ENCODE data around the gene CSE1L. TPM values are rescaled to one million over a fixed set of nuclear protein-coding genes. Genes with fewer than 3 reads are reported as not detected.

CSE1L gene
- total RNA-seq, 1 experiment from 2014 or later, result 246 TPM

DNA sequence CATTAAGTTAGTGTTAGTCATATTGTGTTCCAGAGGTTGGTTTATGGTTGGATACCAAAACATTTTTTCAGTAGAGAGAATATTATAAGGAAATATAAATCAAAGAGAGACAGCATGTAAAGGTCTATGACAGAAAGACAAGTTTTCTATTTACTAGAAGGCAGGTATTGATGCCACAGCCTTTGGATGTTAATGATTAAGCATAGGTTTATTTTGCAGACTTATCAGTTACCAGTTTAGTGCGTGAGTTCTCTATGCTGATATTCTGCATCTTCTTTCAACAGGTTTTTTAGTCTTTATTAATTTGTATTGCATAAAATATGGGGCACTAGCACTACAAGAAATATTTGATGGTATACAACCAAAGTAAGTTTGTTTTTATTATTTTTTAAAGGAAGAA lies 45.6 kb downstream of the CSE1L start:
- Histone ChIP-seq H3K4me1 (ENCODE audit: insufficient read depth, low read length) (no peaks in the 10 kb centered on the region), H2BK15ac (ENCODE audit: low read depth, low read length) (no peak overlapping the region), H4K91ac (ENCODE audit: insufficient read length, low read depth, low read length) (no peak overlapping the region), H2AFZ (ENCODE audit: low read length) (no peak overlapping the region), H2BK5ac (ENCODE audit: insufficient read length, low read length) (no peak overlapping the region), H3K4me2 (ENCODE audit: insufficient read depth, insufficient read length, low read length) (no peak overlapping the region), H3K56ac (ENCODE audit: insufficient read length, low read depth, low read length) (no peak overlapping the region), H3K23me2 (ENCODE audit: insufficient read length, low read depth, low read length, poor library complexity, severe bottlenecking) (no peaks in the 10 kb centered on the region), H3K18ac (ENCODE audit: insufficient read length, low read depth, low read length) (no peak overlapping the region), H2BK120ac (ENCODE audit: low read depth, low read length, poor library complexity, severe bottlenecking) (no peak overlapping the region), H3K27ac (ENCODE audit: insufficient read length, low read depth, low read length) (no peak overlapping the region), H3K4ac (ENCODE audit: low read depth, low read length) (no peak overlapping the region), H3K14ac (ENCODE audit: insufficient read depth, low read length) (no peak overlapping the region), H3K23ac (ENCODE audit: insufficient read length, low read depth, low read length) (no peak overlapping the region), H4K5ac (ENCODE audit: insufficient read length, low read depth, low read length) (no peak overlapping the region), H4K8ac (replicated peaks; ENCODE audit: insufficient read length, low read depth, low read length) (no peak overlapping the region), H3K9ac (ENCODE audit: extremely low read depth, insufficient read length, low read length) (no peak overlapping the region), H2BK20ac (ENCODE audit: low read depth, low read length, poor library complexity, severe bottlenecking) (no peak overlapping the region), H2AK5ac (ENCODE audit: insufficient read length, low read length) (no peak overlapping the region), H2BK12ac (ENCODE audit: insufficient read length, low read depth, low read length) (no peak overlapping the region), H4K20me1 (ENCODE audit: control insufficient read depth, insufficient read depth, insufficient read length) (no peaks in the 10 kb centered on the region), H3K9me3 (ENCODE audit: control insufficient read depth, low read depth, low read length) (no peaks in the 10 kb centered on the region), H3K79me1 (ENCODE audit: insufficient read depth, low read depth, low read length, poor library complexity, severe bottlenecking) (no peaks in the 10 kb centered on the region), H3T11ph (ENCODE audit: low read length) (no peak overlapping the region), H3K79me2 (ENCODE audit: insufficient read depth, low read length) (0 out of 2 replicates have a peak, but pooled peaks cover 1% of the 10 kb centered on the region), H3K27me3 (ENCODE audit: insufficient read depth, low read length) (no peaks in the 10 kb centered on the region)
- WGBS (ENCODE audit: extremely low coverage, insufficient read length, low lambda C conversion rate), result no CpG with 5 or more reads among the region's 1 CpG
- Mint-ChIP-seq H3K27ac (no peak overlapping the region), H3K27me3 (ENCODE audit: low read depth) (no peaks in the 10 kb centered on the region), H3K36me3 (ENCODE audit: insufficient read depth in 1 of 3, low read depth in 3 of 3) (peaks cover 54 to 98% (median 97%) of the 10 kb centered on the region in 3 experiments; a peak in 6 of 7 replicates), H3K4me1 (no peaks in the 10 kb centered on the region), H3K4me3 (no peak overlapping the region), H3K9me3 (no peaks in the 10 kb centered on the region)
- TF ChIP-seq, protein P1, sequence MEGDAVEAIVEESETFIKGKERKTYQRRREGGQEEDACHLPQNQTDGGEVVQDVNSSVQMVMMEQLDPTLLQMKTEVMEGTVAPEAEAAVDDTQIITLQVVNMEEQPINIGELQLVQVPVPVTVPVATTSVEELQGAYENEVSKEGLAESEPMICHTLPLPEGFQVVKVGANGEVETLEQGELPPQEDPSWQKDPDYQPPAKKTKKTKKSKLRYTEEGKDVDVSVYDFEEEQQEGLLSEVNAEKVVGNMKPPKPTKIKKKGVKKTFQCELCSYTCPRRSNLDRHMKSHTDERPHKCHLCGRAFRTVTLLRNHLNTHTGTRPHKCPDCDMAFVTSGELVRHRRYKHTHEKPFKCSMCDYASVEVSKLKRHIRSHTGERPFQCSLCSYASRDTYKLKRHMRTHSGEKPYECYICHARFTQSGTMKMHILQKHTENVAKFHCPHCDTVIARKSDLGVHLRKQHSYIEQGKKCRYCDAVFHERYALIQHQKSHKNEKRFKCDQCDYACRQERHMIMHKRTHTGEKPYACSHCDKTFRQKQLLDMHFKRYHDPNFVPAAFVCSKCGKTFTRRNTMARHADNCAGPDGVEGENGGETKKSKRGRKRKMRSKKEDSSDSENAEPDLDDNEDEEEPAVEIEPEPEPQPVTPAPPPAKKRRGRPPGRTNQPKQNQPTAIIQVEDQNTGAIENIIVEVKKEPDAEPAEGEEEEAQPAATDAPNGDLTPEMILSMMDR (conservative IDR thresholded peaks at IDR 0.05), result no peak
- DNase-seq, result no peak

Measured in H9 (cell line).